Measurements from ENCODE around the gene PLA2G4A. TPM values are rescaled to one million over a fixed set of nuclear protein-coding genes. Genes with fewer than 3 reads are reported as not detected.

The PLA2G4A gene
- total RNA-seq, 1 experiment from 2014 or later, result 8.6 TPM

DNA sequence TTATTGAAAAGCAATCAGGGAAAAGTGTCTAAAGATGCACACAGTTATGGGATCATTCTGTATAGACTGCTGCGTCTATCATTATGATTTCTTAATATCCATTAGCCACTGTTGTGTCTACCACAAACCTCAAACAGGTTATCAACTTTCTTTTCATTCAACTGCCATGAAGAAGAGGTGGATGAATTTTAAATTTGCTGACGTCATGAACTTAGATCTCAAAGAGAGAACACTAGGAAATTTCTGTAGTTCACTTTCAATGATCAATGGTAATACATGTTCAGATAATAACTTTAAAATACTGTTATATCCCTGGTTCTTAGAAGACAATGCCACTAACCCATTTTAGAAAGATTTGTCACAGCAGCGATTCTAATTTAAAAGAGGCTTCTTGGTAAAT lies 6.7 kb downstream of the PLA2G4A start:
- CTCF ChIA-PET, result no interaction called here
- Histone ChIP-seq H3K9me2 (ENCODE audit: insufficient read depth) (no peaks in the 10 kb centered on the region), H3K79me2 (ENCODE audit: insufficient read depth, low read length) (no peaks in the 10 kb centered on the region), H2AFZ (ENCODE audit: low read depth, low read length, poor library complexity, severe bottlenecking) (no peak overlapping the region), H3K4me3 (replicated peaks in 1 of 2; ENCODE audit: low read depth in 1 of 2, low read length in 2 of 2) (no peak overlapping the region), H3K27me3 (ENCODE audit: insufficient read depth, low read length) (no peaks in the 10 kb centered on the region), H3K9ac (ENCODE audit: low read length) (no peak overlapping the region), H4K20me1 (ENCODE audit: insufficient read depth) (no peaks in the 10 kb centered on the region), H3K4me2 (ENCODE audit: low read length) (no peak overlapping the region), H3K27ac (ENCODE audit: low read depth, low read length) (no peak overlapping the region), H3K9me3 (ENCODE audit: control insufficient read depth in 1 of 2, insufficient read depth in 1 of 2, low read depth in 1 of 2, low read length in 2 of 2) (no peaks in the 10 kb centered on the region), H3K36me3 (ENCODE audit: control insufficient read depth in 1 of 2, insufficient read depth in 2 of 2, low read length in 2 of 2) (no peaks in the 10 kb centered on the region), H3K4me1 (ENCODE audit: control insufficient read depth in 1 of 2, insufficient read depth in 2 of 2, low read length in 2 of 2) (peaks cover 0 to 6% of the 10 kb centered on the region in 2 experiments; a peak in 1 of 4 replicates)
- no peak for ATAC-seq
- intact Hi-C loops (cut with micrococcal nuclease), result no loop called here
- RAD21 ChIA-PET (ENCODE audit: low non-redundant PET in 1 of 2, low total read pairs in 2 of 2, uncharacterized antibody in 2 of 2, unreplicated experiment in 2 of 2), result no interaction called here
- POLR2A ChIA-PET, result no interaction called here
- no peak for DNase-seq (ENCODE audit: low read depth, low spot score)
- TF ChIP-seq, protein P1, sequence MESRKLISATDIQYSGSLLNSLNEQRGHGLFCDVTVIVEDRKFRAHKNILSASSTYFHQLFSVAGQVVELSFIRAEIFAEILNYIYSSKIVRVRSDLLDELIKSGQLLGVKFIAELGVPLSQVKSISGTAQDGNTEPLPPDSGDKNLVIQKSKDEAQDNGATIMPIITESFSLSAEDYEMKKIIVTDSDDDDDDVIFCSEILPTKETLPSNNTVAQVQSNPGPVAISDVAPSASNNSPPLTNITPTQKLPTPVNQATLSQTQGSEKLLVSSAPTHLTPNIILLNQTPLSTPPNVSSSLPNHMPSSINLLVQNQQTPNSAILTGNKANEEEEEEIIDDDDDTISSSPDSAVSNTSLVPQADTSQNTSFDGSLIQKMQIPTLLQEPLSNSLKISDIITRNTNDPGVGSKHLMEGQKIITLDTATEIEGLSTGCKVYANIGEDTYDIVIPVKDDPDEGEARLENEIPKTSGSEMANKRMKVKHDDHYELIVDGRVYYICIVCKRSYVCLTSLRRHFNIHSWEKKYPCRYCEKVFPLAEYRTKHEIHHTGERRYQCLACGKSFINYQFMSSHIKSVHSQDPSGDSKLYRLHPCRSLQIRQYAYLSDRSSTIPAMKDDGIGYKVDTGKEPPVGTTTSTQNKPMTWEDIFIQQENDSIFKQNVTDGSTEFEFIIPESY (IDR thresholded peaks at IDR 0.05; ENCODE audit: extremely low read depth, insufficient replicate concordance, low read length), result no peak
- TF ChIP-seq ZNF274 (IDR thresholded peaks at IDR 0.05; ENCODE audit: low read depth, low read length) (no peak), POLR2AphosphoS5 (IDR thresholded peaks at IDR 0.05; ENCODE audit: low read depth, low read length) (no peak), JUND (IDR thresholded peaks at IDR 0.05) (no peak), FOSL1 (IDR thresholded peaks at IDR 0.05; ENCODE audit: low read depth) (no peak), SRF (IDR thresholded peaks at IDR 0.05; ENCODE audit: low read depth) (no peak), SP1 (IDR thresholded peaks at IDR 0.05; ENCODE audit: low read depth) (no peak), CEBPB (IDR thresholded peaks at IDR 0.05; ENCODE audit: low read depth) (no peak), ZFX (IDR thresholded peaks at IDR 0.05) (no peak), POLR2A (IDR thresholded peaks at IDR 0.05; ENCODE audit: borderline replicate concordance, extremely low read depth, insufficient read depth, insufficient read length) (no peak), SIN3A (IDR thresholded peaks at IDR 0.05; ENCODE audit: low read depth) (no peak), EGR1 (IDR thresholded peaks at IDR 0.05; ENCODE audit: low read depth) (no peak), TCF7L2 (IDR thresholded peaks at IDR 0.05; ENCODE audit: borderline replicate concordance, extremely low read depth, insufficient read depth, insufficient read length) (no peak)
- TF ChIP-seq, protein P2, sequence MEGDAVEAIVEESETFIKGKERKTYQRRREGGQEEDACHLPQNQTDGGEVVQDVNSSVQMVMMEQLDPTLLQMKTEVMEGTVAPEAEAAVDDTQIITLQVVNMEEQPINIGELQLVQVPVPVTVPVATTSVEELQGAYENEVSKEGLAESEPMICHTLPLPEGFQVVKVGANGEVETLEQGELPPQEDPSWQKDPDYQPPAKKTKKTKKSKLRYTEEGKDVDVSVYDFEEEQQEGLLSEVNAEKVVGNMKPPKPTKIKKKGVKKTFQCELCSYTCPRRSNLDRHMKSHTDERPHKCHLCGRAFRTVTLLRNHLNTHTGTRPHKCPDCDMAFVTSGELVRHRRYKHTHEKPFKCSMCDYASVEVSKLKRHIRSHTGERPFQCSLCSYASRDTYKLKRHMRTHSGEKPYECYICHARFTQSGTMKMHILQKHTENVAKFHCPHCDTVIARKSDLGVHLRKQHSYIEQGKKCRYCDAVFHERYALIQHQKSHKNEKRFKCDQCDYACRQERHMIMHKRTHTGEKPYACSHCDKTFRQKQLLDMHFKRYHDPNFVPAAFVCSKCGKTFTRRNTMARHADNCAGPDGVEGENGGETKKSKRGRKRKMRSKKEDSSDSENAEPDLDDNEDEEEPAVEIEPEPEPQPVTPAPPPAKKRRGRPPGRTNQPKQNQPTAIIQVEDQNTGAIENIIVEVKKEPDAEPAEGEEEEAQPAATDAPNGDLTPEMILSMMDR (IDR thresholded peaks at IDR 0.05 in 2 of 3, conservative IDR thresholded peaks at IDR 0.05 in 1 of 3; ENCODE audit: borderline replicate concordance in 1 of 3, insufficient read depth in 1 of 3, low read depth in 2 of 3, low read length in 2 of 3), result no peak
- BruUV-seq (replicated peaks), result no TSS peak
